ENCODE data around the gene PSMB4.

- TF ChIP-seq, protein P1, sequence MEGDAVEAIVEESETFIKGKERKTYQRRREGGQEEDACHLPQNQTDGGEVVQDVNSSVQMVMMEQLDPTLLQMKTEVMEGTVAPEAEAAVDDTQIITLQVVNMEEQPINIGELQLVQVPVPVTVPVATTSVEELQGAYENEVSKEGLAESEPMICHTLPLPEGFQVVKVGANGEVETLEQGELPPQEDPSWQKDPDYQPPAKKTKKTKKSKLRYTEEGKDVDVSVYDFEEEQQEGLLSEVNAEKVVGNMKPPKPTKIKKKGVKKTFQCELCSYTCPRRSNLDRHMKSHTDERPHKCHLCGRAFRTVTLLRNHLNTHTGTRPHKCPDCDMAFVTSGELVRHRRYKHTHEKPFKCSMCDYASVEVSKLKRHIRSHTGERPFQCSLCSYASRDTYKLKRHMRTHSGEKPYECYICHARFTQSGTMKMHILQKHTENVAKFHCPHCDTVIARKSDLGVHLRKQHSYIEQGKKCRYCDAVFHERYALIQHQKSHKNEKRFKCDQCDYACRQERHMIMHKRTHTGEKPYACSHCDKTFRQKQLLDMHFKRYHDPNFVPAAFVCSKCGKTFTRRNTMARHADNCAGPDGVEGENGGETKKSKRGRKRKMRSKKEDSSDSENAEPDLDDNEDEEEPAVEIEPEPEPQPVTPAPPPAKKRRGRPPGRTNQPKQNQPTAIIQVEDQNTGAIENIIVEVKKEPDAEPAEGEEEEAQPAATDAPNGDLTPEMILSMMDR (conservative IDR thresholded peaks at IDR 0.05), result no peak
- no peak for TF ChIP-seq EZH2 (IDR thresholded peaks at IDR 0.05; ENCODE audit: low read depth)
Observed at GRCh38 chr1:151377150-151377884, 22.1 kb upstream of the PSMB4 start.
